Endothelial cell of umbilical vein (primary cell): ENCODE results near the gene CTRB2.

Experiments
- CTCF ChIP-seq, 2 donors: IDR thresholded peaks; 1 replicate in 1 of 2; 2 replicates in 1 of 2; pipeline ENCODE4 v1.5.1; 2011; ENCODE audit warnings: low read length in 2 of 2, mild to moderate bottlenecking in 2 of 2, moderate library complexity in 2 of 2, control low read depth in 1 of 2, inconsistent platforms in 1 of 2, low read depth in 1 of 2; ENCODE audit not compliant: insufficient read depth in 1 of 2; ENCODE audit errors: extremely low read depth in 1 of 2
- EZH2 ChIP-seq: IDR thresholded peaks from 2 replicates; pipeline ENCODE4 v1.6.1; 2012; ENCODE audit warnings: borderline replicate concordance, low read depth, mild to moderate bottlenecking, moderate library complexity, low read length, inconsistent platforms; ENCODE audit not compliant: severe bottlenecking
- FOS ChIP-seq: IDR thresholded peaks from 2 replicates; pipeline ENCODE4 v1.6.1; 2011; ENCODE audit warnings: mild to moderate bottlenecking, low read length, moderate library complexity, borderline replicate concordance; ENCODE audit not compliant: insufficient read depth
- GATA2 ChIP-seq: IDR thresholded peaks from 2 replicates; pipeline ENCODE4 v1.7.0; 2011; ENCODE audit warnings: low read depth, mild to moderate bottlenecking, moderate library complexity, mixed read lengths, low read length; ENCODE audit not compliant: insufficient read length, insufficient read depth
- JUN ChIP-seq: IDR thresholded peaks from 2 replicates; pipeline ENCODE4 v1.6.1; 2011; ENCODE audit warnings: borderline replicate concordance, low read depth; ENCODE audit not compliant: insufficient read length, insufficient read depth
- MAX ChIP-seq: IDR thresholded peaks from 2 replicates; pipeline ENCODE4 v1.6.1; 2011; ENCODE audit not compliant: insufficient read depth, insufficient read length
- MYC ChIP-seq: IDR thresholded peaks from one replicate; pipeline ENCODE4 v1.6.1; 2011; ENCODE audit warnings: mild to moderate bottlenecking, low read depth, low read length
- POLR2A ChIP-seq: IDR thresholded peaks from 2 replicates; pipeline ENCODE4 v1.6.1; 2012; ENCODE audit warnings: low read depth, mild to moderate bottlenecking, control low read depth, low read length
- POLR2AphosphoS5 ChIP-seq: IDR thresholded peaks from 2 replicates; pipeline ENCODE4 v1.6.1; 2012; ENCODE audit warnings: low read depth, mild to moderate bottlenecking, control low read depth, low read length, moderate library complexity; ENCODE audit not compliant: insufficient read depth

GRCh38 chr16:75229172-75230031 lies 22.4 kb upstream of the CTRB2 start:
- TF ChIP-seq POLR2A (no peak), CTCF (IDR thresholded peaks at IDR 0.05; ENCODE audit: extremely low read depth in 1 of 2, insufficient read depth in 1 of 2, low read depth in 1 of 2, low read length in 2 of 2) (no peak), MAX (no peak), MYC (no peak), FOS (no peak), POLR2AphosphoS5 (no peak), JUN (no peak), EZH2 (no peak), GATA2 (no peak)
